ENCODE measurements around the gene ZNF43.
"Not testable (repeated sequence)": the region's sequence is repeated elsewhere in the genome, so short reads cannot be mapped to it uniquely, and the experiment has no call there.

The ZNF43 gene

DNA sequence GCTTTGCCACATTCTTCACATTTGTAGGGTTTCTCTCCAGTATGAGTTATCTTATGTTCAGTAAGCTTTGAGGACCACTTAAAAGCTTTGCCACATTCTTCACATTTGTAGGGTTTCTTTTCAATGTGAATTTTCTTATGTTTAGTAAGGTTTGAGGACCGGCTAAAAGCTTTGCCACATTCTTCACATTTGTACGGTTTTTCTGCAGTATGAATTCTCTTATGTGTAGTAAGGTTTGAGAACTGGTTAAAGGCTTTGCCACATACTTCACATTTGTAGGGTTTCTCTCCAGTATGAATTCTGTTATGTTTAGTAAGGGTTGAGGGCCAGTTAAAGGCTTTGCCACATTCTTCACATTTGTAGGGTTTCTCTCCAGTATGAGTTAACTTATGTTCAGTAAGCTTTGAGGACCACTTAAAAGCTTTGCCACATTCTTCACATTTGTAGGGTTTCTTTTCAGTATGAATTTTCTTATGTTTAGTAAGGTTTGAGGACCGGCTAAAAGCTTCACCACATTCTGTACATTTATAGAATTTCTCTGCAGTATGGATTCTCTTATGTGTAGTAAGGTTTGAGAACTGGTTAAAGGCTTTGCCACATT is 27.5 kb downstream of the ZNF43 start:
- DNase-seq (ENCODE audit: low spot score), result not testable (repeated sequence)

DNA sequence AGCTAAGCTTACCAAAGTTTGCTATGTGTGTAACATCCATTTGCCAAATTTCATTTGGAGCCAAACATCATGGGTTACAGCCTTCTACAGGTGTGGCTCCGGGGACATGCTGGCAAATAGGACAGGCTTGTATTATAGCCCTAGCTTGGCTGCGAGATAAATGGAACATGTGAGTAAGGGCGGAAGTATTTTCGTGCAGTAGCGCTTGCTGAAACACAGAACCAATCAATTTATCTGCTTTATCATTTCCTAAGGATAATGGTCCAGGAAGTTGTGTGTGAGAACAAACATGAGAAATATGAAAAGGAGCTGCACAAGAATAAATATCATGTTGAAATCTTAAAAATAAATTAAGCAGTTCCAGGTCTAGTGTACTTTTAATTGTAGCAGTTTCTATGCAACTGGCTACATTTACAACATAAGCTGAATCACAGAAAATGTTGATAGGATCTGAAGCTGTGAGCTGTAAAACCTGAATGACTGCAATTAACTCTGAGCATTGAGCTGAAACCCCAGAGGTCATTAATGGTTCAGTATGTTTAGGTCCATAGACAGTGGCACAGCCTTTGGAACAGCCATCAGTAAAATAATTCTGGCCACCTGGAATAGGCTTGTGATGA is 46.4 kb downstream of the ZNF43 start:
- no peak for DNase-seq (ENCODE audit: low spot score)

DNA sequence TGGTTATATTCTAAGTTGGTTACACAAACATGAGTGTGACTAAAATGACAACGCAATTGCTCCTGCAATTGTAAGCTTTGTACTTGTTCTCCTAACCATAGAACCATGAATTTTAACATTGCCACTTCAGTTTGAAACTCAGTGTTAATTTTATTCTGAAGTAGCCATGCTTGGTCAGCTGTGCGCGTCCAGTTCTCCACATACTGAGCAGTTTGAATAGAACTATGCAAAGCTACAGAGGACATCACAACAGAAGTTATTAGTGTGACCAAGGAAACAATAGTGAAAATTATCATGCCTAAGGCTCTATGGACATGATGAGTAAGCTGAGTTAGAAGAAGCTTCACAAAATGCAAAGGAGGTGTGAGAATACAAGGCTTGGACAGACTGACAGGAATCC is 49.0 kb downstream of the ZNF43 start:
- DNase-seq (ENCODE audit: low spot score), result no peak

- DNase-seq (ENCODE audit: low spot score), result not testable (repeated sequence)
Observed at GRCh38 chr19:21775792-21776191, 60.2 kb downstream of the ZNF43 start.

DNA sequence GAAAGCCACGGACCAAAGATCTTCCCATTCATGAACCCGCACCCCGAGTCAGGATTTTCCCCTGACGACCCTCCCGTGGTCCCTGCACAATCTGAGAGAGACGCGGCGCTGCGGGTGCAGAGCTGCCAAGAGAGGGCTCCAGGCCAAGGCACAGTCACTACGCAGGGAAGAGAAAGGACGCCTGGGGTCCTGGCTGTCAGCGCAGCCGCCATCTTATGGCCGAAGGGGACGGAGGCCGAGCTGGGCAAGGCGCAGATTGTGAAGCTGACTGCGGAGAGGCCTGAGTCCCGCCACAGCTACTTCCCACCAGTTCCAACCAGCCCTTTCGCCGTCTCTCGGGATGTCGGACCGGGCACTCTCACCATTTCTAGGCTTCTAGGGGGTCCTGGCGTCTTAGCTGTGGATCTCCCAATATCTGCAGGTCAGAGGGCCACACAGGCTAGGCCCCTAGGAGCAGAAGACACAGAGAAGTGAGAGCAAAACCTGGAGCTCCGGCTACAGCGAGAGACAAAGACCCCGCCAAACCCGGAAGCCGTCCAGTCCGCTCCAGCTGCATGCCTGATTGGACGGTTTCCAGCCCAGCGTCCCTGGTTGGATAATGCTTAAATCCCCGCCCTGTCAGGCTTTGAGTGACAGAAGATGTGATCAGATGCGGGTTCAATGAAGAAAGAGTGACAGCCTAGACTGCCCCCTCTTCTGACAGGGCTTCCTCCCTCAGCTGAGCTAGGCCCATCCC is 68.7 kb downstream of the ZNF43 start, which contains the start of gene ZNF100:
TSS of gene ZNF100 (minus strand) at position 515 of the 736 bp plus-strand sequence. CDS start at position 365, 150 bp downstream.
- DNase-seq (ENCODE audit: low spot score), result peak; percentile 89

GRCh38 chr19:21766705-21767064 is 69.3 kb downstream of the ZNF43 start:
- not testable (repeated sequence) for DNase-seq (ENCODE audit: low spot score)

DNA sequence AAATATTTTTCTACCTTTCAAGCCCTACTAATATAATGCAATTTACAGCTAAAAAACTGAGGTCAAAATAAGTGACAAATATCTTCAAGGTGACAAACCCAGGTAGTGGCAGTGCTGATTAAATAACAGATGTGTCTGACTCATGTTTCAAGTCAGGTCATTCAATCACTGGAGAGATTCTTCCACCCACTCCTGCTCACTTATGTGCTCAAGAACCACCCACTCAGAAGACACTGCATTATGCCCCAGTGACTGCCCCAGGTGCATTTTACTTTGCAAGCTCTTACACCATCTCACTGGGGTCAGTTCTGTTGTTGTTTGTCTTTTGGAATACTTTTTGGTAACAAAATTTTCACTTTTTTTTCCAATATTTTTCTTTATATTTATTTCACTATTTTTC is 70.8 kb downstream of the ZNF43 start:
- DNase-seq (ENCODE audit: low spot score), result peak; percentile 2

DNA sequence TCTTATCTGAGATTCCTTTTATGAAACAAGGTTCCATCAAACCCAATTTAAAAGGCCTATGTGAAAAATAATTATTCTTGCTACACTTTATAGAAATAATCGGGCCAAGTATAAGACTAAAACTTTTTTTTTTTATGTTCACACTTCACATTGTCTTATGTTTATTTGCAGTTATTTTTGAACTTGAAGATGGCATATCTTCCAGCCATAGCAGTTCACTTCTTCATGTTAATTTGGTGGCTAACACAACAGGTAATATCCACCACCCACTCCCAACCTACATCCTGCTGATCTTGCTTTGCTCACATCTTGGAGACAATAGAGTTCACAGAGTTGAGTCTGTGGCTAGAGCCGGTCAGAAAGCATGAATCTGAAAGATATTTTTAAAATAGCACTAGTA is 74.4 kb downstream of the ZNF43 start:
- not testable (repeated sequence) for DNase-seq (ENCODE audit: low spot score)

GRCh38 chr19:21758296-21758695 is 77.7 kb downstream of the ZNF43 start:
- DNase-seq (ENCODE audit: low spot score), result no peak

GRCh38 chr19:21755555-21755954 is 80.4 kb downstream of the ZNF43 start:
- not testable (repeated sequence) for DNase-seq (ENCODE audit: low spot score)

All from CD4-positive, alpha-beta T cell treated with Interleukin-2 at 100 ng/mL for 4 hours (primary cell).